COLO668 (cell line): ENCODE measurements around the gene IRF2BPL.
A peak's percentile ranks its signal among the peaks of the same experiment; 100 is the strongest.

Source experiments
- DNase-seq: peaks from one replicate; lab custom pipeline; 2025; ENCODE audit not compliant: unreplicated experiment; lab: John Stamatoyannopoulos, UW

Gene IRF2BPL

GRCh38 chr14:77014004-77014604, 14.4 kb downstream of the IRF2BPL start:
- no peak for DNase-seq

GRCh38 chr14:77012193-77012765, 16.2 kb downstream of the IRF2BPL start:
- DNase-seq, result no peak

- DNase-seq, result peak; percentile 61
These were observed 17.3 kb downstream of the IRF2BPL start for GRCh38 chr14:77011245-77011644.

GRCh38 chr14:77009014-77009413, 19.5 kb downstream of the IRF2BPL start:
- no peak for DNase-seq

GRCh38 chr14:77008541-77008940, 20.0 kb downstream of the IRF2BPL start:
- no peak for DNase-seq

GRCh38 chr14:77007975-77008421, 20.5 kb downstream of the IRF2BPL start:
- peak; percentile 77 for DNase-seq

- DNase-seq, result peak; percentile 35
These were observed 21.1 kb downstream of the IRF2BPL start for GRCh38 chr14:77007183-77007974.

- no peak for DNase-seq
These were observed 22.4 kb downstream of the IRF2BPL start for GRCh38 chr14:77006132-77006531.

GRCh38 chr14:77005559-77005958, 22.9 kb downstream of the IRF2BPL start:
- no peak for DNase-seq

GRCh38 chr14:77004711-77005460, 23.6 kb downstream of the IRF2BPL start:
- no peak for DNase-seq

- DNase-seq, result no peak
These were observed 24.4 kb downstream of the IRF2BPL start for GRCh38 chr14:77003960-77004710.

- DNase-seq, result no peak
These were observed 25.6 kb downstream of the IRF2BPL start for GRCh38 chr14:77002889-77003288.

- DNase-seq, result no peak
These were observed 26.2 kb downstream of the IRF2BPL start for GRCh38 chr14:77002335-77002734.

GRCh38 chr14:77000340-77001270, 27.9 kb downstream of the IRF2BPL start:
- peak; percentile 62 for DNase-seq

GRCh38 chr14:76998910-76999309, 29.6 kb downstream of the IRF2BPL start:
- DNase-seq, result no peak

GRCh38 chr14:76997257-76997970, 31.1 kb downstream of the IRF2BPL start:
- DNase-seq, result no peak

- no peak for DNase-seq
These were observed 31.9 kb downstream of the IRF2BPL start for GRCh38 chr14:76996563-76997146.

GRCh38 chr14:76995279-76996035, 33.1 kb downstream of the IRF2BPL start:
- DNase-seq, result no peak
